GM12892 (cell line): Measurements from ENCODE around the gene JUN.

ENCODE experiments used
- DNase-seq: peaks from one replicate; pipeline ENCODE4 v3.0.0; 2011; ENCODE audit not compliant: insufficient read length
- FAIRE-seq: peaks from 2 replicates; lab custom pipeline; 2011; peaks lifted over from hg19 to GRCh38; lab: Jason Lieb, UNC
- POLR2A ChIP-seq: IDR thresholded peaks from 2 replicates; pipeline ENCODE4 v1.6.1; 2011; ENCODE audit warnings: low read depth, low read length, control low read depth
- POLR2AphosphoS5 ChIP-seq: IDR thresholded peaks from 2 replicates; pipeline ENCODE4 v1.6.1; 2011; ENCODE audit warnings: low read depth, low read length, control low read depth
- TAF1 ChIP-seq: IDR thresholded peaks from 2 replicates; pipeline ENCODE4 v1.6.1; 2011; ENCODE audit warnings: low read depth, mild to moderate bottlenecking, control low read depth, low read length, borderline replicate concordance

The JUN gene

GRCh38 chr1:58815069-58815685 is 31.3 kb upstream of the JUN start:
- no peak for TF ChIP-seq TAF1
- peak; percentile 29; the same call in 1 of the 2 replicates for TF ChIP-seq POLR2A
- no peak for TF ChIP-seq POLR2AphosphoS5
- DNase-seq = peak; percentile 66
- FAIRE-seq = peak; percentile 86

GRCh38 chr1:58814251-58815068 is 30.6 kb upstream of the JUN start:
- DNase-seq (no peak), FAIRE-seq (no peak)
- TF ChIP-seq TAF1 = no peak
- TF ChIP-seq POLR2AphosphoS5 = no peak
- TF ChIP-seq POLR2A = no peak

DNA sequence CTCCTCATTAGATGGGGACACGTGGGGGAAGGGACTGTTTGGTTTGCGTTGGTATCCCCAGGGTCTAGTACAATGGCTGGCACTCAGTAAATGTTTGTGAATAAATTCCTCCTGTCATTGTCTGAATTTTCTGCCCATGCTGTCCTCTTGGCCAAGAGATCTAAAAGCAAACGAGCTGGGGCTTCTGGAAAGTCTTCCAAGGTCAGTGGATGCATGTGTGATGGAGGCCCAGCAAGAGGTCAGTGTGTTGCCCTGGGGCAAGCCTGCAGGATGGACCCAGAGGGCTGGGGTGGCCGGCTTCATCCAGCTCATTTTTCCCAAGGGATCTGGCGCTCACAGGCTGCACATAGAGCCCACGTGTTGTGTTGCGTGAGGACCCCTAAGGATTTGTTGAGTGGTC is 30.0 kb upstream of the JUN start:
- no peak for DNase-seq
- FAIRE-seq = no peak
- TF ChIP-seq TAF1 = no peak
- no peak for TF ChIP-seq POLR2AphosphoS5
- TF ChIP-seq POLR2A = no peak

DNA sequence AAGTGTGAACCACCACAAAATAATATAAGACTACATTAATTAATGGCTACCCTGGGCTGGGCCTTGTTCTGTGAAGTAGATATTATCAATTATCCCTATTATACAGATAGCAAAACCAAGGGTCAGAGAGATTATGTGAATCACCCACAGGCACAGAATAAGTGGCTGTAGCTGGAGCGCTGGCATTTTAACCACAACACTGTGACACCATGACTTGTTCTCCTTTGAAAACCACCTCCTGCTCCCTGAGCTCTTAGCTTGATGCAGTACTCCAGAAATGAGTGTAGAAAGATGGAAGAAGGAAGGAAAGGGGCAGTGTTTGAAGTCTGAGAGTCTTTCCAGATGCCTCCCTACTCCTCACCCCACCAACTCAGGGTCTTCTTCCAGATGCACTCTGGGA is 29.5 kb upstream of the JUN start:
- no peak for DNase-seq
- no peak for TF ChIP-seq TAF1
- no peak for TF ChIP-seq POLR2A
- no peak for TF ChIP-seq POLR2AphosphoS5
- FAIRE-seq = no peak

GRCh38 chr1:58812926-58813325 is 29.1 kb upstream of the JUN start:
- DNase-seq = no peak
- FAIRE-seq = no peak
- no peak for TF ChIP-seq POLR2A
- no peak for TF ChIP-seq TAF1

GRCh38 chr1:58812468-58812867 is 28.6 kb upstream of the JUN start:
- no peak for FAIRE-seq
- DNase-seq = no peak
- TF ChIP-seq POLR2AphosphoS5 = no peak
- TF ChIP-seq POLR2A = no peak
- TF ChIP-seq TAF1 = no peak

GRCh38 chr1:58811303-58811702 is 27.5 kb upstream of the JUN start:
- DNase-seq (no peak), FAIRE-seq (no peak)
- TF ChIP-seq POLR2A (no peak), TAF1 (no peak), POLR2AphosphoS5 (no peak)

DNA sequence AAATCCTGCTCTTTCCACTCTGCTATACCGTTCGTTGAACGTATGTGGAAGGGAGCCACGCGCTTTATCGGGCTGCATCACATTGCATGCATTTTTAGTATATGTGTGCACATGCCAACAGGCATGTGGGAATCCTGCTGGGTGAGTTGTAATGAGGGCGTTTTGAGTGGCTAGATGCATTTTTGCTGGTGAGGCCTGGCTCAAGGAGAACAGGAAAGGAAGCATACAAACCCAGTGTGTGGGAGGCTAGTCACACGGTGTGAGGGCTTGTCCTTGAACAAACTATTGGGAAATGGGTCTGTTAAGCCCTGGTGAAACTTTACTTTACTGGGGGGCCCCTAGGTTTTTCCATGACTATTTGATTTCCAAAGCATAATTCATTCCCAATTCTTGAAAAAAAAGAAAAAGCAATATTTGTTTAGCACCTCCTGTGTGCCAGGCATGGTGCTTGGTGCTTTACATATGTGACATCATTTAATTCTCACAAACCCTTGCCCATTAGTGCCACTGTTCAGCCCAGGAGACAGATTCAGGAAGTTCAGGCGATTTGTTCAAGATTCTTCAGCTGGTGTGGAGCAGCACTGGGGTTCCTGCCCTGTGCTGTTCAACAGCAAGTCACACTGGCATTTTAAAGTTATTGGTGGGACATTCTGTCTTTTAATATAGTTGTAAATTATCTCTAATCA is 25.6 kb upstream of the JUN start:
- TF ChIP-seq POLR2AphosphoS5 = no peak
- TF ChIP-seq TAF1 = no peak
- TF ChIP-seq POLR2A = no peak
- DNase-seq (no peak), FAIRE-seq (no peak)

- DNase-seq (no peak), FAIRE-seq (no peak)
- no peak for TF ChIP-seq TAF1
- TF ChIP-seq POLR2A = no peak
- TF ChIP-seq POLR2AphosphoS5 = no peak
Measured at GRCh38 chr1:58808077-58808476, 24.2 kb upstream of the JUN start.

DNA sequence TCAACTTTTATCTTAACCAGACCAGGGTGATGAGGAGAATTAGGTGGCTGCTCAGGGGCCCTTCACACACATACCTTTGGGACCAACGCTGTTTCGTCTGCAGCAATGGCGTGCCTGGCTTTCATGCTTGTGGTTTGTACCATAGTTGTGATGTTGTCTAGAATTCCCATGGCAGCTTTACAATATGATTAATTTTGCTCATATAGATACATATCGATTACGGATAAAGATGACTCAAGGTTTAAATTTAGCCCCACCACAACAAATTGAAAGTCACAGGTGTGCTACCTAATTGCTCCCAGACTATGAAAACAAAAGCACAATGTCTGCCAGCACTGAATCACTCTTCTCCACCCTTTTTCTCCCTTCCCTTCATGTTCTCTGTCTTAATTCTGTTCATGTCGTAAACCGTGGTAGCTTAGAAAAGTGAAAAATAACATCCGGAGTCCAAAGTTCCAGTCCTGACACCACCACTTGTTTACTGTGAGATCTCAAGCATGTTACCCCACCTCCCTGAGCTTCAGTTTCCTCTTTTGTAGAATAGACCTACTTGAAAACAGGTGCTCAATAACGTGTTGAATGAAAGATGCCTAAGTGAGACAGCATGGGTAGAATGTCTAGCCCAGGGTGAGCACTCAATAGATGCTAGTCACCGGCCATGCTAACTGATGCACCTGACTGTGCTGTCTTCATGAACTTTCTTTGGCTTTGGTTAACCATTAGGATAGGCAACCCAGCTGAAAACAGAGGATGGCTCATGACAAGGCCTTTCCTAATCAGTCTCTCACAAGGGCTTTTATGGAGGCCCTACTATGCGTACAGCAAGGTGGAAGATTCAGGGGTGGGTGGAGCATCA is 22.1 kb upstream of the JUN start:
- peak; percentile 95 for FAIRE-seq

DNA sequence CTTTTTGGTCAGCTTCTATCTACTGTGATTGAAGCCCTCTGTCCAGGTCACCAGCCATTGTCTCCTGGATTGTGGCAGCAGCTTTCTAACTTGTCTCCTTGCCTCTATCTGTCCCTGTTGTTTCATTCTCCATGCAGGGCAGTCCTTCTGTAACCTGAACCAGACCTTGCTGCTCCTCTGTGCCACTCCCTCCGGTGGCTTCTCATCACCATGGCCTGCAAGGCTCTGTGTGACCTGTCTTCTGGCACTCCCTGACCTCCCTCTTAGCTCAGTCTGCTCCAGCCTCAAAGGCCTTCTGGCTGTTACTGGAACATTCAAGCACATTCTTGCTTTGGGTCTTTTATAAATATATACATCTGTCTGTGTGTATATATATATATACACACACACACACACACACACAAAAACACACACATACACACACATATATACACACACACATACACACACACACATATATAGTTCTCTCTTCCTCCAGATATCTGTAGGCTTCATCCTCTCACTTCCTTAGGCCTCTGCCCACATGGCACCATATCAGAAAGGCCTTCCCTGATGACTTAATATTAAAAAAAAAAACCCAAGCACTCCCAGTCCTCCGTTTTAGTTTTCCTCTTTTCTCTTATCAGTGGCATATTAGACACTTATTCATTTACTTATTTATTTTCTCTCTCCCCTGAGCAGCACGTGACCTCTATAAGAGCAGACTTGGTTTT is 21.2 kb upstream of the JUN start:
- no peak for TF ChIP-seq POLR2A
- TF ChIP-seq TAF1 = no peak
- no peak for TF ChIP-seq POLR2AphosphoS5
- no peak for FAIRE-seq
- DNase-seq = no peak

More for the DNA sequence above, 22.1 kb upstream of the JUN start:
- DNase-seq = no peak
- TF ChIP-seq POLR2AphosphoS5 (no peak), POLR2A (no peak), TAF1 (no peak)
